Aorta (tissue), 5 donors: Measurements from ENCODE around the gene RARA. TPM values are rescaled to one million over a fixed set of nuclear protein-coding genes. Genes with fewer than 3 reads are reported as not detected.

Experiments
- ATAC-seq: fragments of 200-7000 bp; cut with Tn5 transposase; one replicate; pipeline ENCODE4 v1.9.1; 2022; ENCODE audit warnings: moderate library complexity; ENCODE audit not compliant: low FRiP score
- DNase-seq, 2 donors: peaks; one replicate each; pipeline ENCODE4 v3.0.0-alpha.2; 2020
- H3K27ac ChIP-seq, 2 donors: one replicate each; pipeline ENCODE4 v1.5.1; 2013; ENCODE audit warnings: low read length in 2 of 2, mild to moderate bottlenecking in 2 of 2, moderate library complexity in 2 of 2, control low read depth in 1 of 2, inconsistent platforms in 1 of 2, low read depth in 1 of 2
- H3K27me3 ChIP-seq, 2 donors: one replicate each; pipeline ENCODE4 v1.6.1; 2013; ENCODE audit warnings: control low read depth in 1 of 2, low read length in 1 of 2, mild to moderate bottlenecking in 1 of 2, moderate library complexity in 1 of 2; ENCODE audit not compliant: insufficient read depth in 2 of 2, control insufficient read depth in 1 of 2
- H3K36me3 ChIP-seq, 2 donors: one replicate each; pipeline ENCODE4 v1.6.1; 2013; ENCODE audit warnings: control low read depth in 1 of 2, low read length in 1 of 2, mild to moderate bottlenecking in 1 of 2; ENCODE audit not compliant: insufficient read depth in 2 of 2, control insufficient read depth in 1 of 2
- H3K4me1 ChIP-seq, 2 donors: one replicate each; pipeline ENCODE4 v1.6.1; 2013; ENCODE audit warnings: low read length in 2 of 2, control low read depth in 1 of 2, mild to moderate bottlenecking in 1 of 2, moderate library complexity in 1 of 2; ENCODE audit not compliant: insufficient read depth in 2 of 2, control insufficient read depth in 1 of 2
- H3K4me3 ChIP-seq, 2 donors: one replicate each; pipeline ENCODE4 v1.5.1; 2013; ENCODE audit warnings: low read length in 2 of 2, control low read depth in 1 of 2, mild to moderate bottlenecking in 1 of 2
- H3K9me3 ChIP-seq: one replicate; pipeline ENCODE4 v1.6.1; 2013; ENCODE audit warnings: mild to moderate bottlenecking, low read length; ENCODE audit not compliant: control insufficient read depth
- WGBS, 2 donors: extraction: QIAGEN DNeasy Blood & Tissue Kit; methylation state at CpG; one replicate each; pipeline ENCODE4 v1.1.7; 2013; 5-methylcytosine and 5-hydroxymethylcytosine counted together
- intact Hi-C, 2 donors: fragments of 100-400 bp; cut with DNase I; formaldehyde crosslinking; loops; one replicate each; pipeline versions ENCODE4 v1.14.2 to v1.15.0; 2022
- polyA plus RNA-seq, 2 donors: library from polyadenylated mRNA; stranded (reverse); fragments of 200-250 nt; gene quantifications; one replicate each; pipeline ENCODE4 v1.2.3, GENCODE V29; 2013
- total RNA-seq, 2 donors: library from RNA; stranded (reverse); fragmentation: NEBNext Ultra II Directional; extraction: Animal tissue kit (Norgen Biotek cat#: 25700); gene quantifications; one replicate each; pipeline ENCODE4 v1.2.1, GENCODE V29; 2021
- donor health status: healthy with polysubstance abuse.
- donor health status: Bipolar disorder and iron deficiency.
- donor health status: DM: no; HTN: no; CAD: no.
- donor health status: DM: no; HTN: no; CAD: no.
- donor health status: DM: yes; HTN: yes; CAD: no.

The RARA gene
- total and polyA plus RNA-seq, 4 donors = 10.6 to 88.3 (median 39.1) TPM

- H3K27me3 ChIP-seq = no peaks in the 10 kb centered on the region
- WGBS, 2 donors = 78 to 82% methylated on average over 30 of the region's 30 CpGs
- H3K4me1 ChIP-seq = no peaks in the 10 kb centered on the region
- H3K9me3 ChIP-seq = no peaks in the 10 kb centered on the region
- intact Hi-C loops = loop anchor here (1.0 to 10.0 kb wide), 6 partner anchors 51 to 183 kb away; partner anchors contain the start of gene TOP2A (in 1 of the 2)
- no peak overlapping the region for H3K4me3 ChIP-seq
- no peak overlapping the region for H3K27ac ChIP-seq
- peaks cover 0 to 3% of the 10 kb centered on the region in 2 donors for H3K36me3 ChIP-seq
- DNase-seq = peak in 1 of 2 donors; percentile 40
- no peak for ATAC-seq
Measured at GRCh38 chr17:40354221-40355122, 45.5 kb downstream of the RARA start.

DNA sequence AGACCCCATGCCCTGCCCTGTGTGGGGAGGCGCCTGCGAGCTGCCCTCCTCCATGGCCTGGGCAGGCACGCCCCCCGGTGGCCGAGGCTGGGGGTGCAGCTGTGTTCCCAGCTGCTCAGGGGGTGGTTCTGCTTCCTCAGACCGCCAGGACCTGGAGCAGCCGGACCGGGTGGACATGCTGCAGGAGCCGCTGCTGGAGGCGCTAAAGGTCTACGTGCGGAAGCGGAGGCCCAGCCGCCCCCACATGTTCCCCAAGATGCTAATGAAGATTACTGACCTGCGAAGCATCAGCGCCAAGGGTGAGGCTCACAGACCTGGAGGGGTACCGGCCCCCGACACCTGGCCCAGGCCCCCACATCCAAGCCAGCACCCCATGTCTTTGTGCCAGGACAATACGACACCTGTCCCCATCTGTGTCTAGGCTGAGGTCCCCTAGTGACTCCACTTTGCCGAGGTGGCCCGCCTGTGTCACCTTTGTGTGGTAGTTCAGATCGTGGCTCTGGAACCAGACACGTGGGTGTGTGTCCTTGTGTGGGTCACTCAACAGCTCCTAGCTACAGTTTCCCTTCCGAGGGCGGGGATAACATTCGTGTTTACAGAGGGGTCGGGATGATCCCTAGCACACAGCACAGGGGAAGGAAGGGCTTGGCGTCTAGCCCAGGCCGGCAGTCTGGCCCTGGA lies 46.3 kb downstream of the RARA start:
- H3K4me1 ChIP-seq = no peaks in the 10 kb centered on the region
- H3K27ac ChIP-seq = no peak overlapping the region
- no peaks in the 10 kb centered on the region for H3K27me3 ChIP-seq
- intact Hi-C loops = loop anchor here (2.0 to 10.0 kb wide), 5 partner anchors 52 to 182 kb away; partner anchors contain the start of gene TOP2A (in 1 of the 2)
- DNase-seq (peak; percentile 81 to 94), ATAC-seq (peak; percentile 83)
- H3K9me3 ChIP-seq = no peaks in the 10 kb centered on the region
- H3K36me3 ChIP-seq = peaks cover 0 to 3% of the 10 kb centered on the region in 2 donors
- no peak overlapping the region for H3K4me3 ChIP-seq
- 54 to 57% methylated on average over 29 of the region's 29 CpGs for WGBS, 2 donors

DNA sequence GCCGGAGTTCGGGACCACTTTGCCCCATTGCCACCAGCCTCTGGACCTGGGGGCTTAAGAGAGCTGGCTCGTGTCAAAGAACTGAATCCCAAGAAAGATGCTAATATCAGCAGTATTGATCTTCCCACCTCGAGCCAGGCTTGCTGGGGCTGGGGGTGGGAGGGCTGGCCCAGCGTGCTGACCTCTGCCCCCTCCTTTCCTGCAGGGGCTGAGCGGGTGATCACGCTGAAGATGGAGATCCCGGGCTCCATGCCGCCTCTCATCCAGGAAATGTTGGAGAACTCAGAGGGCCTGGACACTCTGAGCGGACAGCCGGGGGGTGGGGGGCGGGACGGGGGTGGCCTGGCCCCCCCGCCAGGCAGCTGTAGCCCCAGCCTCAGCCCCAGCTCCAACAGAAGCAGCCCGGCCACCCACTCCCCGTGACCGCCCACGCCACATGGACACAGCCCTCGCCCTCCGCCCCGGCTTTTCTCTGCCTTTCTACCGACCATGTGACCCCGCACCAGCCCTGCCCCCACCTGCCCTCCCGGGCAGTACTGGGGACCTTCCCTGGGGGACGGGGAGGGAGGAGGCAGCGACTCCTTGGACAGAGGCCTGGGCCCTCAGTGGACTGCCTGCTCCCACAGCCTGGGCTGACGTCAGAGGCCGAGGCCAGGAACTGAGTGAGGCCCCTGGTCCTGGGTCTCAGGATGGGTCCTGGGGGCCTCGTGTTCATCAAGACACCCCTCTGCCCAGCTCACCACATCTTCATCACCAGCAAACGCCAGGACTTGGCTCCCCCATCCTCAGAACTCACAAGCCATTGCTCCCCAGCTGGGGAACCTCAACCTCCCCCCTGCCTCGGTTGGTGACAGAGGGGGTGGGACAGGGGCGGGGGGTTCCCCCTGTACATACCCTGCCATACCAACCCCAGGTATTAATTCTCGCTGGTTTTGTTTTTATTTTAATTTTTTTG lies 47.1 kb downstream of the RARA start:
- no peaks in the 10 kb centered on the region for H3K27me3 ChIP-seq
- peak in 1 of 2 donors; percentile 54 for DNase-seq
- H3K4me3 ChIP-seq = no peak overlapping the region
- H3K36me3 ChIP-seq = peaks cover 0 to 3% of the 10 kb centered on the region in 2 donors
- no peak for ATAC-seq
- H3K27ac ChIP-seq = no peak overlapping the region
- WGBS, 2 donors = 75% methylated on average over 31 to 33 of the region's 33 CpGs
- intact Hi-C loops = loop anchor here (2.0 to 10.0 kb wide), 5 partner anchors 53 to 181 kb away; partner anchors contain the start of gene TOP2A (in 1 of the 2)
- no peaks in the 10 kb centered on the region for H3K9me3 ChIP-seq
- H3K4me1 ChIP-seq = no peaks in the 10 kb centered on the region

- intact Hi-C loops = loop anchor here (5.0 to 10.0 kb wide), 4 partner anchors 60 to 180 kb away; partner anchors contain the start of gene TOP2A (in 1 of the 2)
- 61 to 67% methylated on average over 16 to 19 of the region's 19 CpGs for WGBS, 2 donors
- Histone ChIP-seq H3K36me3 (peaks cover 0 to 3% of the 10 kb centered on the region in 2 donors), H3K27me3 (no peaks in the 10 kb centered on the region), H3K9me3 (no peaks in the 10 kb centered on the region), H3K4me3 (no peak overlapping the region), H3K27ac (no peak overlapping the region), H3K4me1 (no peaks in the 10 kb centered on the region)
- DNase-seq (peak in 1 of 2 donors; percentile 54), ATAC-seq (no peak)
Measured at GRCh38 chr17:40356990-40357881, 48.3 kb downstream of the RARA start.

DNA sequence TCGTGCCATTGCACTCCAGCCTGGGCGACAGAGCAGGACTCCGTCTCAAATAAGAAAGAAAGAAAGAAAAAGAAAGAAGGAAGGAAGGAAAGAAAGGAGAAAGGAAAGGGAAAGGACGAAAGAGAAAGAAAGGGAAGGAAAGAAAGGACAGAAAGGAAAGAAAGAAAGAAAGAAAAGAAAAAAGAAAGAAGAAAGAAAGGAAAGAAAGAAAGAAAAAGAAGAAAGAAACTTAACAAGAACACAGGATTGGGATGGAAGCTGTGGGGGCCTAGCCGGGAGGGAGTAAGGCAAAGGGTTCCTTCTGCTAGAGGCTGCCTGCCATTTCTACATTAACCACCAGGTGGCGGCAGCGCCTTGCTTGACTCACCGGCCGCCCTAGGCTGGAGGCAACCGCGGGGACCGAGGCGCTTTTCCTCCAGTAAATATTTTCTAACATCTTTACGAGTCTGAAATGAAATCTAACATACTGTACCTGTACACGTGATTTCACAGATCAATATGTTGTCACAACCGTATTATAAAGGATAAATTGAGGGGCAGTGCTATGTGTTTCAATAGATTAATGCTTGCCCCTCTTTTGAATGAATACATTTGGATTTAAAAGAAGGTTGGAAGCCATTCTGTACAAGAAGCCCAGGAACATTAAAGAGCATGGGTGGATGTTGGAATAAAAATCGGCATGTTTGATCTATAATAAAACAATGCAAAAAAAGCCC lies 49.5 kb downstream of the RARA start:
- intact Hi-C loops = loop anchor here (2.0 to 10.0 kb wide), 5 partner anchors 58 to 179 kb away; partner anchors contain the start of gene TOP2A (in 2 of the 2)
- H3K27ac ChIP-seq = no peak overlapping the region
- 11 to 13% methylated on average over 17 of the region's 17 CpGs for WGBS, 2 donors

DNA sequence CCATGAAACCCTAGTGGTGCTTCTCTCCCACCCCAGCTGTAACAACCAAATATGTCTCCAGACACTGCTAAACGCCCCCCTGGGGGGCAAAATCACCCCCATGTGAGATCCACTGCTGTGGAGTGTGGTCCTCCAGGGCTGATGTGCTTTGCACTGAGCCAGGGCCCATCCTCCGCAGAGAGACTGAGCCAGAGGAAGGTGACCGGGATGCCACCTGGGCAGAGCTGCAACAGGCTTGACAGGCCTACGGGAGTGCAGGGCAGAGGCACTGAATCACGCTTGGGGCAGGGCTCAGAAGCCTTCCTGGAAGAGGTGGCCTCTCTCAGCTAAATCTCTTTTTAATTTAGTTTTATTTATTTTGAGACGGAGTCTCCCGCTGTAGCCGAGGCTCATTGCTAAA lies 51.1 kb downstream of the RARA start:
- no peaks in the 10 kb centered on the region for H3K27me3 ChIP-seq
- intact Hi-C loops = no loop called here
- no peak overlapping the region for H3K27ac ChIP-seq
- no peaks in the 10 kb centered on the region for H3K4me1 ChIP-seq
- ATAC-seq = no peak
- H3K36me3 ChIP-seq = no peaks in the 10 kb centered on the region
- H3K9me3 ChIP-seq = no peaks in the 10 kb centered on the region
- no peak overlapping the region for H3K4me3 ChIP-seq
- WGBS, 2 donors = 77 to 85% methylated on average over 8 of the region's 8 CpGs
- peak in 1 of 2 donors; percentile 68 for DNase-seq

More for the DNA sequence above, 49.5 kb downstream of the RARA start:
- ATAC-seq = peak; percentile 88
- Histone ChIP-seq H3K4me3 (no peak overlapping the region), H3K4me1 (no peaks in the 10 kb centered on the region), H3K36me3 (no peaks in the 10 kb centered on the region), H3K9me3 (no peaks in the 10 kb centered on the region), H3K27me3 (no peaks in the 10 kb centered on the region)
- DNase-seq = peak; percentile 92 to 97
